COR-L47 (cell line): ENCODE results near the gene PLSCR3.

ENCODE experiments used
- DNase-seq: peaks from one replicate; lab custom pipeline; 2025; lab: John Stamatoyannopoulos, UW

PLSCR3 gene

GRCh38 chr17:7405350-7406234, 11.3 kb upstream of the PLSCR3 start:
- DNase-seq = no peak

DNA sequence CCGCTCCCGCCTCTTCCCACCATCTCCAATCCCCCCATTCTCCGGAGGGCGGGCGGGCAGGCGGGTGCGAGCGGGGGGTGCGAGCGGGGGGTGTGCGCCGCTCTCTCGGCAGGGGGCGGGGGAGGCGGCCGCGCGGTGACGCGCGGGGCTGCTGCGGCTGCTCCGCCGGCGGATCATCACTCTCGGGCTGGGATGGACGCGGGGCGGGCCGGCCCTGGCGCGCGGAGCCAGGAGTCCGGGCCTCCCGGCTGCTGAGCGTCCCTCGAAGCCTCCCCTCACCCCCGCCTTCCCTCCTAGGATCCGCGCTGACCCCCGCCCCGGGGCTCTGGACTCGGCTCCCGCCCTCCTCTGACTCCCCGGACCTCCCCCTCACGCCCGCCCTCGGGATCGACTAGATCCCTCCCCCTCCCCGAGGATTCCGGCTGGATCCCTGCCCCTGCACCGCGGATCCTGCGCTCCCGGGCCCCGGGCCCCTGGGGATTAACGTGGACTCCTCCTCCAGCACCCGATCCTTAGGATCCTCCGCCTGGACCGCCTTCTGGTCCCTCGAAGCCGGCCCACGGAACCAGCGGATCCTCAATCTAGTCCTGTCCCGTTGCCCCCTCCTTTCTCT, 10.5 kb upstream of the PLSCR3 start:
- no peak for DNase-seq

DNA sequence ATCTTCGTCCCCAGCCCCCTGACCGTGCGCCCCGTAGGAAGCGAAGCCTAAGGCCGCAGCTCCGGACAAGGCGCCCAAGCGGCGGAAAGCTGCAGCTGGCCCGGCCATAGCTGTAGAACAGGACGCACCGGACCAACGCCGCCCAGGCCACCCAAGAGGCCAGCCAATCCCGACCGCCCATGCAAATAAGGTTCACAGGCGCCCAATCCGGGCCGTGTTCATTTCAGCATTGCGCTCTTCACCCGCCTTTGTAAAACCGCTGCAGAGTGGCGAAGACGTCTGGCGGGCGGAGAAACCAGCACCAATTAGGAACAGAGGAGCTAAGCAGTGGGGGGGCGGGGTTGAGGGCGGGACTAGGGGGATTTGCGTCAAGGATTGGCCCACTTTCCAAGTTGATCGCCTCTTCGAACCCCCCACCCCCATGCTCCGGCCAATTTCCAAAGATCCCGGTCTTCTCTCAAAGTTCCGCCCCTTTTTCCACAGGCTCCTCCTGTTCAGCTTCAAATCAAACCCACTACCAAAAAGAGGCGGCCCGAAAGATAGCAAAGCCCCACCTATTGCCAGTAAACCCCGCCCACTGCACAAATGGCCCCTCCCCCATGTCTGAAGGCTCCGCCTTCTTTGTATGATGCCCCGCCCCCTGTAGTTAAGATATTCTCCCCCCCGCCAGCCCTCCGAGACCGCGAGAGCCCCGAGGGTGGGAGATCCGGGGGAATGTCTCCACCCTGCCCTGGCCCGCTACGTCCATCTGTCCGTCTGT, 9.8 kb upstream of the PLSCR3 start, which contains the start of gene TMEM256:
Gene TMEM256, minus strand, starts transcription at position 121 of the 760 bp plus-strand sequence. Its CDS starts 13 bp downstream, at position 108.
- DNase-seq = peak; percentile 94

DNA sequence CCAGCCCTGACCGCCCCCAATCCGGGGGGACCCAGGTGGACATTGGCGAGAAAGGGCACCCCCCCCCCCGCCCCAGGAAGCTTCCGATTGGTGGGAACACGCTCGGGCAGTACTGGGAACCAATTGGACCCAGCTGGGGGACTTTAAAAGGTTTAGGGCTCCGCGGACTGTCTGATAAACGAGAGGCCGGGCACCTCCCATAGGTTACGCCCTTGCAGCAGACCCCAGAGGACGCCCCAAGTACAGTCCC, 9.3 kb upstream of the PLSCR3 start:
- no peak for DNase-seq

- DNase-seq = no peak
Observed at GRCh38 chr17:7403043-7403726, 8.9 kb upstream of the PLSCR3 start.

DNA sequence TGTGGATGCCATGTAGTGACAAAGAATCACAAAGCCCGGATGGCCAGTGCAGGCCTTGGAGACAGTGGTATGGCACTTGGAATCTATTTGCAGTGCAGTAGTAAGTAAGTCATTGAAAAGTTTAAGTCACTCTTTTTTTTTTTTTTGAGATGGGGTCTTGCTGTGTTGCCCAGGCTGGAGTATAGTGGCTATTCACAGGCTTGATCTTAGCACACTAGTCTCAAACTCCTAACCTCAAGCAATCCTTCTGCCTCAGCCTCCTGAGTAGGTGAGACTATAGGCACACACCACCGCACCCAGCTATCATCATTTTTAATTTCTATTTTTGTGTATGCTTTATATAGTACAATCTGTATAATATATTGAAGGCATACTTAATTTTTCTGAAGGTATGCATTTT, 4.3 kb upstream of the PLSCR3 start:
- no peak for DNase-seq

DNA sequence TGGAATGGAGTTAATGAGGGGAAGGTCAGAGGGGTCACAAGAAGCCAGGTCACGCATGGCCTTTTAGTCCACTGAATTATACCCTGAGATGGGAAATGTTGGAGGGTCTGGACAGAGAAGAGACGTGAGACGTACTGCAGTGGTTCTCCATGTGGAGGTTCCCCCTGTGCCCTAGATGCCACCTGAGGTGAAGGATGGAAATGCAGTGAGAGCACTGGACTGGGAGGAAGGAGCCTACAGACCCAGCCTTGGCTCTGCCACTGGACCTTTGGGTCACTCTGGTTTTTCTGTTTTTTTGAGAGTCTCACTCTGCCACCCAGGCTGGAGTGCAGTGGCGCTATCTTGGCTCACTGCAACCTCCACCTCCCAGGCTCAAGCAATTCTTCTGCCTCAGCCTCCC, 1.8 kb upstream of the PLSCR3 start:
- no peak for DNase-seq

- no peak for DNase-seq
Observed at GRCh38 chr17:7393613-7394451, 493 bp downstream of the PLSCR3 start.

GRCh38 chr17:7392696-7393612, 1.4 kb downstream of the PLSCR3 start:
- no peak for DNase-seq

DNA sequence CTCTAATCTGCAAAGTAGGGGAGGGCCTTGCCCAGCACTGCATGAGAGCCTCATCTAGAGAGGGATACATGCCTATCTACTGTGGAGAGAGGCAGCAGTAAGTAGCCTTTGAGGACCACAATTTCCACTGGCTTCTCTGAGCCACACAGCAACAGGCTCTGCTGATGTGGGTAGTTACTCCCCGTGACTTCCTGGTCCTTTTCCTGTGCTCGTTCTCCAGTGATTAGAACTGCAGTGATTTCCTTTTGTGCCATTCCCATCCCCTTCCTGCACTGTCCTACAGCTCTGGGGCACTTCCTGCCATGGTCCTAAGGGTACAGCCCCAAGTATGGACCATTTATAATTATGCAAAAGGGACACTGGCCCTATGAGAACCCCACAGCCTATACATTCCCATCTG, 3.0 kb downstream of the PLSCR3 start:
- DNase-seq = no peak

GRCh38 chr17:7389924-7390910, 4.1 kb downstream of the PLSCR3 start:
- DNase-seq = no peak

DNA sequence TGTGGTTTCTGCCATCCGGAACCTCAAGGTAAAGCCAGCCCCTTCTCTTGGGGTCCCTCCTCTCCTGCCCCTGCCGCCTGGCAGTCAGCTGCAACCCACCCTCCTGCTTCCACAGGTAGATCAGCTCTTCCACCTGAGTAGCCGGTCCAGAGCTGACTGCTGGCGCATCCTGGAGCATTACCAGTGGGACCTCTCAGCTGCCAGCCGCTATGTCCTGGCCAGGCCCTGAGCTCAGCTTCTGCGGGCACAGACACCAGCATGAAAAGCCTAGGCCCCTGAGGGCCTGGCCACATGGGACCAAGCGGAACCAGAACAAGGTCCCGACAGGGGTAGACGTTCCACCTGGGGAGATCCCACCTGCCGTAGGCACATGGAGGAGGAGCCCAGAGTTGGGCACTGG, 5.5 kb downstream of the PLSCR3 start:
- DNase-seq = no peak

- no peak for DNase-seq
Observed at GRCh38 chr17:7384489-7385081, 9.7 kb downstream of the PLSCR3 start.

GRCh38 chr17:7383742-7384488, 10.4 kb downstream of the PLSCR3 start:
- no peak for DNase-seq

- DNase-seq = no peak
Observed at GRCh38 chr17:7383371-7383741, 11.0 kb downstream of the PLSCR3 start.

DNA sequence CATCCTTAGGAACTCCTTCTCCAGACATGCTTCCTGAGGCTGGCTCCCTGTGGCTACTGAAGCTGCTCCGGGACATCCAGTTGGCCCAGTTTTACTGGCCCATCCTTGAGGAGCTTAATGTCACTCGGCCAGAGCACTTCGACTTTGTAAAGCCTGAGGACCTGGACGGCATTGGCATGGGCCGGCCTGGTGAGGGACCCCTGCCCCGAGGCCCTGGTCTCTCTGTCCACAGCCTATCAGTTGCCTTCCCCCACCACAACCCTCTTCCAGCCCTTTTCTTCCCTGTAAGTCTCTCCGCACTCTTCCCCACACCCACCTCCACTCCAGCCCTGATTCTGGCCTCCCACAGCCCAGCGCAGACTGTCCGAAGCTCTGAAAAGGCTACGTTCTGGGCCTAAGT, 11.4 kb downstream of the PLSCR3 start:
- no peak for DNase-seq

GRCh38 chr17:7380855-7381683, 13.3 kb downstream of the PLSCR3 start, which contains the start of gene TNK1:
TNK1 (plus strand) TSS chr17:7381089; CDS start chr17:7382927, 1,838 bp downstream.
- no peak for DNase-seq
